GM18867 (cell line): ENCODE measurements around the gene PCMTD2.

Experiments
- ATAC-seq: cut with Tn5 transposase; IDR thresholded peaks from one replicate; pipeline ENCODE4 v1.9.1; 2021; ENCODE audit warnings: mild to moderate bottlenecking, moderate library complexity; ENCODE audit not compliant: unreplicated experiment

PCMTD2 gene

DNA sequence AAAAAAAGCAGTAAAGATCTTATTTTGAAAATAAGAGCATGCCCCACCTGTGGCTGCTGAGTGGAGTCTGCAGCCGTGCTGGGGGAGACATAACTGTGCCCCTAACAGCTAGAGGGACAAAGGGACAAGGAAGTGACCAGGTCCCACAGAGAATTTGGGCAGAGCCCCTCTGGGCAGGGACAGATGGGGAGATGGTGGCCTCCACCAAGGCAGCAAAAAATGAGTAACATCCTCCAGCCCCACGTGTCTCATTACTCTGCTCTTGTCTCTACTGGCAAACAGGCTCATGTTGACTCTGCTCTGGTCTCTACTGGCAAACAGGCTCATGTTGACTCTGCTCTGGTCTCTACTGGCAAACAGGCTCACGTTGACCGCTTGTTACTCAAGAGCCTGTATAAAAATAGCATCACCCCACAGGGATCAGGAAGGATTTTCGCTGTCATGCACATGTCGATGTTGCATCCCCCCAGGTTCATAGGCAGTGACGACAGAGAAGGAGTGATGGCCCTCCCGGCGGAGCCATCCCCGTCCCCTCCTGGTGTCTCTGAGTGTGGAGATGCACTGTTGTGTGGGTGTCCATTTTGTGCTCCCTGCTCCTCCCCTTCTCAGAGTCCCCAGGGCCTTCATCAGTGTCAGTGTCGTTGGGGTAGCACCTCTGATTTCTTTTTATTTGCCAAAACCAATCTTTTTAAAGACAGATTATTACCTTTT, 17.3 kb upstream of the PCMTD2 start:
- no peak for ATAC-seq

GRCh38 chr20:64238851-64239387, 16.6 kb upstream of the PCMTD2 start:
- no peak for ATAC-seq

GRCh38 chr20:64239449-64240242, 15.9 kb upstream of the PCMTD2 start:
- no peak for ATAC-seq

- ATAC-seq = no peak
Observed at GRCh38 chr20:64240243-64241015, 15.1 kb upstream of the PCMTD2 start.

- ATAC-seq = no peak
Observed at GRCh38 chr20:64241061-64241460, 14.5 kb upstream of the PCMTD2 start.

GRCh38 chr20:64242003-64242796, 13.3 kb upstream of the PCMTD2 start:
- no peak for ATAC-seq

GRCh38 chr20:64242797-64243475, 12.6 kb upstream of the PCMTD2 start:
- ATAC-seq = no peak

- no peak for ATAC-seq
Observed at GRCh38 chr20:64244281-64244805, 11.2 kb upstream of the PCMTD2 start.

GRCh38 chr20:64244870-64245603, 10.5 kb upstream of the PCMTD2 start:
- no peak for ATAC-seq

GRCh38 chr20:64245746-64246595, 9.6 kb upstream of the PCMTD2 start:
- ATAC-seq = no peak

DNA sequence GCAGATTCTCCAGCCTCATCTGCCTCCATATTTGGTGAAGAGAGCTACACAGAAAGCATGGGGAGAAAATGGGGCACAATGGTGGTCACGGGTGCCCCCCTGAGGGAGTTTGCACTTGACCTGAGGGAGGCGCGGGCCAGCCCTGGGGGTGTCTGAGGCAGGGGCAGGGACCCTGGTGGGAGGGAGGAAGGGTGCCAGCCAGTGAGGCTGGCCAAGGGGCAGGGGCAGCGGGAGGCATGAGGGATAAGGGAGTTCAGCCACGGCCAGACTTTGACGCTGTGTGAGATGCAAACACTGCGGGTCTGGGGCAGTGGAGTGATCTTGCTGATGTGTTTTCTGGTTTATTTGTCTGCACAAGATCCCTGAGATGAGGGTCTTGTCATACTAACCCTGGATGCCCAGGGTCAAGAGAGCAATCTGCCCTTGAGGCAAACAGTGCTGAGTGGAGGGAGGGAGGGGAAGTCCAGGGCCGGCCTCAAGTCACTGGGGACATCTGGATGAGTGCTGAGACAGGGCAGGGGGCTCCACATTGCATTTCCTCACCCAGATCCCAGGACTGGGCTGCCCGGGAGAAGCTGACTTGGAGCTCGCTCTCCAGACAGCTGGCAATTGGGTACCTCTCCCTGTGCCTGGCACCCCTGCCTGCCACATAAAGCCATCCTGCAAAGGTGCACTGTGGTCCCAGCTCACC, 8.8 kb upstream of the PCMTD2 start:
- no peak for ATAC-seq

DNA sequence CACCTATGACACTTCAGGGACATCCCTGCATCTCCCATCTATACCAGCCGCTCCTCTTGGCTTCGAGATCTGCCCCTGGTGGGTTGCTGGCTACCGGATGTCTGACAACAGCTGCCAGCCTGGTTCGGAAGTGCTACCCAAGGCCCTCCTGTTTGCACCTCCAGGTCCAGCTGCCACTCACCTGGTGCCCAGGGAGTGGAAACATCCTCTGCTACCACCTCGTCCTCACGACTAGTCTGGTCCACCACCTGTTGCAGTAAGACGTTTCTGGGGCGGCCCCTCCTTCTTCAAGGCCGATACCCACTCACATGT, 8.3 kb upstream of the PCMTD2 start:
- no peak for ATAC-seq

DNA sequence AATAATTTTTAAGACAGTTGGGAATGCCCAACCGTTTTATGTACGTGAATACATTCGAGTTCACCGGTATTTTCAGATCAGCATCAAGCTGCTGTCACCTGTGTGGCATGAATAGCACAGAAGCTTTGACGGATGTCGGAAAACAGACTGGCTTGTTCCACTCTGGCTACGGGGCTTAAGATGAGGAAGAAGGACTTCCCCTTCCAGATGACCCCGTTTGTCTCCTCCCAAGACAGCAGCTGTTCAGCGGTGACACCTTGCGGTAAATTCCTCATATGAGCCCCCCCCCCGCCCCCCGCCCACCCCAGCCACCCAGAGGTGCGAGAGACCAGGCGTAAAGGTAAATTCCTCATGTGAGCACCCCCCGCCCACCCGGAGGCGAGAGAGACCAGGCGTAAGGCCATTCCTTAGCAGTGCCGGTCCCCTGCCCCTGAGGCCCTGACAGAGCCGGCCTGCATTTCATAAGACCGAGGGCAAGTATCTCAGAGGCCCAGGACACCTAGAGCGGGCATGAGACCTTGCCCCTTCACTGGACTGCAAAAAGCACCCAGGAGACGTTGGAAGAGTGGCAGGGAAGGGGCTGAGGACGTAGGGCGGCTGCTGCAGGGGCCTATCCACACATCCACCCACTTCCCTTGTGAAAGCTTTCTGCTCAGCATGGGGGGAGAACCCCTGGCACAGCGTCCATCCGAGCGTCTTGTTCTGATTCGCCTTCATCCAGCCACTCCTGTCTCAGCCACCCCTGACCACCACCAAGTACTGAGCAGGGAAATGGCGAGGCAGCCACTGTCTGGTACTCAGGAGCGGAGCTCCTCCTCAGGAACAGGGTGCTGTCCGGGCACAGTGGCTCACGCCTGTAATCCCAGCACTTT, 7.3 kb upstream of the PCMTD2 start:
- no peak for ATAC-seq

GRCh38 chr20:64250027-64250426, 5.5 kb upstream of the PCMTD2 start:
- ATAC-seq = no peak

GRCh38 chr20:64253000-64253383, 2.6 kb upstream of the PCMTD2 start:
- ATAC-seq = no peak

DNA sequence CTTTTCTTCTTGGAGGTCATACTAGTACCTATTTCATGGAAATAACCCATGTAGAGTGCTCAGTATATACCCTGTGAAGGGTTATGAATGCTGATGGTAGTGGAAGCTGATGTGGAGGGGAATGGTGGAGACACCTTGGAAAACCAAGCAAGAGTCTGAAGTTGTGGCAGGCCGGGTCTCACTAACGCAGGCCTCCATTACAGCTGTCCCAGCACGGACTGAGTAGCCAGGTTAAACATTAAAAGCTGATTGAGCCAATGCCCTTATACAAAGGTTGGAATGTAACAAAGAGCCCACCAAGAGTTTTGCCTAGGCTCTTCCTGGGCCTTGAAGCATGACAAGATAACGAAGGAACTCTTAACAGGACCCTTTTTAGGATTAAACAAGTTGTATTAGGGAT, 2.1 kb upstream of the PCMTD2 start:
- no peak for ATAC-seq

DNA sequence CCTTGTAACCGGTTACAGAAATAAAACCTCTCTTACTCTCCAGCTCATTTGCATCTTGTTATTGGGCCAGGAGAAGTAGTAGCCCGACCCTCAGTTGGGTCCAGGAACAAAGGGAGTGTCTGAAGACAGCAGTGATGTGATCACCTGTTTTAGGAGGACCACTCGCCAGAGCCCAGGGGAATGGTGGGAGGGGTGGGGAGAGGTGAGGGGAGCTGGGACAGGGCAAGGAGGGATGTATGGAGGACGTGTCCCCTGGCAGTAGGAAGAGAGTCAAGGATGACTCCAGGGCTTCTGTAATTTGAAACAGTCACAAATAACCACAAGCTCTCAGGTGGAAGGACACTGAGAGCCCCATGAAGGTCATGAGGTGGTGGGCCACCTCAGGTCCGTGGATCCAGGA, 1.4 kb upstream of the PCMTD2 start:
- no peak for ATAC-seq
